Measurements from ENCODE around the gene HES1. TPM values are rescaled to one million over a fixed set of nuclear protein-coding genes. Genes with fewer than 3 reads are reported as not detected.

HES1 gene
- total and polyA plus RNA-seq, 2 experiments from 2014 or later, result 42.7 to 60.8 TPM

- H4K20me1 ChIP-seq (replicated peaks; ENCODE audit: insufficient read depth), result no peaks in the 10 kb centered on the region
- H3K36me3 ChIP-seq (ENCODE audit: insufficient read depth), result no peaks in the 10 kb centered on the region
- H3K4me1 ChIP-seq (ENCODE audit: insufficient read depth), result peaks cover 16% of the 10 kb centered on the region
- Mint-ChIP-seq H3K36me3 (ENCODE audit: low read depth) (no peaks in the 10 kb centered on the region), H3K4me3 (no peak overlapping the region), H3K27ac (no peak overlapping the region), H3K9me3 (no peaks in the 10 kb centered on the region), H3K4me1 (peaks cover 27% of the 10 kb centered on the region), H3K27me3 (ENCODE audit: insufficient read depth, low read depth, poor library complexity) (peaks cover 1% of the 10 kb centered on the region)
- H3K79me2 ChIP-seq (replicated peaks; ENCODE audit: insufficient read depth), result no peaks in the 10 kb centered on the region
- H3K4me2 ChIP-seq, result no peak overlapping the region
- no peak for ATAC-seq
- no peaks in the 10 kb centered on the region for H3K27me3 ChIP-seq (ENCODE audit: insufficient read depth)
- no peak overlapping the region for H3K27ac ChIP-seq (ENCODE audit: low read depth)
- H3K4me3 ChIP-seq, result no peak overlapping the region
- TF ChIP-seq STAT1 (IDR thresholded peaks at IDR 0.05; ENCODE audit: unreplicated experiment) (no peak), EZH2 (IDR thresholded peaks at IDR 0.05; ENCODE audit: low read depth, unreplicated experiment) (no peak), NANOG (IDR thresholded peaks at IDR 0.05; ENCODE audit: borderline replicate concordance) (no peak), CREB1 (CRISPR knock-in tag; IDR thresholded peaks at IDR 0.05; ENCODE audit: low read depth) (no peak), ETS1 (IDR thresholded peaks at IDR 0.05) (no peak), ZNF331 (CRISPR knock-in tag; IDR thresholded peaks at IDR 0.05; ENCODE audit: low read depth) (no peak), JUNB (IDR thresholded peaks at IDR 0.05; ENCODE audit: unreplicated experiment) (no peak), CTCF (conservative IDR thresholded peaks at IDR 0.05; ENCODE audit: low read depth in 2 of 2) (no peak), REST (IDR thresholded peaks at IDR 0.05; ENCODE audit: unreplicated experiment) (no peak), POLR2AphosphoS5 (IDR thresholded peaks at IDR 0.05; ENCODE audit: low read depth) (no peak), ZNF462 (CRISPR knock-in tag; IDR thresholded peaks at IDR 0.05) (no peak), EZH2phosphoT487 (IDR thresholded peaks at IDR 0.05; ENCODE audit: unreplicated experiment) (no peak), ZNF114 (CRISPR knock-in tag; IDR thresholded peaks at IDR 0.05) (no peak)
- H3K9me2 ChIP-seq (ENCODE audit: insufficient read depth), result 0 out of 2 replicates have a peak, but pooled peaks cover 5% of the 10 kb centered on the region
- no peak overlapping the region for H2AFZ ChIP-seq
- DNase-seq (ENCODE audit: low spot score), result no peak
- no peaks in the 10 kb centered on the region for H3F3A ChIP-seq (replicated peaks; ENCODE audit: low read depth)
Measured at GRCh38 chr3:194181612-194182529, 45.9 kb downstream of the HES1 start.
